NT2/D1 (cell line): ENCODE measurements around the gene AADACL4.

Source experiments
- SUZ12 ChIP-seq: IDR thresholded peaks from 2 replicates; pipeline ENCODE4 v1.6.1; 2011; ENCODE audit not compliant: insufficient read length, insufficient read depth; ENCODE audit errors: extremely low read depth
- YY1 ChIP-seq: IDR thresholded peaks from 2 replicates; pipeline ENCODE4 v1.6.1; 2011; ENCODE audit not compliant: insufficient read length, insufficient read depth
- ZNF274 ChIP-seq: IDR thresholded peaks from 2 replicates; pipeline ENCODE4 v1.6.1; 2011; ENCODE audit warnings: mild to moderate bottlenecking, low read depth, low read length

GRCh38 chr1:12594966-12595756 lies 48.7 kb upstream of the AADACL4 start:
- TF ChIP-seq SUZ12: no peak
- no peak for TF ChIP-seq YY1
- TF ChIP-seq ZNF274: no peak
